Naive thymus-derived CD8-positive, alpha-beta T cell (primary cell): ENCODE results near the gene RHBDF1. TPM values are rescaled to one million over a fixed set of nuclear protein-coding genes. Genes with fewer than 3 reads are reported as not detected.
A peak's percentile ranks its signal among the peaks of the same experiment; 100 is the strongest.

Experiments used
- ATAC-seq, 2 donors: fragments of 150-1000 bp; cut with Tn5 transposase in 1 of 2; sonication (Bioruptor Pico), chemical (Tn5 transposase) in 1 of 2; 1 replicate in 1 of 2; 2 replicates in 1 of 2; pipeline ENCODE4 v1.10.0; 2021; ENCODE audit warnings: mild to moderate bottlenecking in 2 of 2, moderate library complexity in 2 of 2
- POLR2A ChIA-PET: fragments of 350-600 bp; sonication (Branson Sonifier 250); formaldehyde crosslinking; loops from one replicate; lab custom pipeline; 2021; ENCODE audit warnings: antibody characterized with exemption; lab: Charles Lee
- DNase-seq, 10 donors: peaks; one replicate each; pipeline versions ENCODE4 v3.0.0 to v3.0.0-alpha.2; 2020 to 2022
- H3K27ac Mint-ChIP-seq, 10 donors: one replicate each; pipeline ENCODE4 v1.8.0; 2020 to 2022; ENCODE audit warnings: mild to moderate bottlenecking in 10 of 10, mixed read lengths in 10 of 10, moderate library complexity in 4 of 10, inconsistent platforms in 1 of 10
- H3K27me3 Mint-ChIP-seq, 5 donors: one replicate each; pipeline ENCODE4 v1.8.0; 2021 to 2022; ENCODE audit warnings: mixed read lengths in 5 of 5
- H3K36me3 Mint-ChIP-seq, 3 donors: one replicate each; pipeline ENCODE4 v1.8.0; 2020 to 2022; ENCODE audit warnings: mixed read lengths in 3 of 3, mild to moderate bottlenecking in 2 of 3, inconsistent platforms in 1 of 3
- H3K4me1 Mint-ChIP-seq, 4 donors: one replicate each; pipeline ENCODE4 v1.8.0; 2021 to 2022; ENCODE audit warnings: mixed read lengths in 4 of 4
- H3K4me3 Mint-ChIP-seq, 10 donors: one replicate each; pipeline ENCODE4 v1.8.0; 2020 to 2022; ENCODE audit warnings: mild to moderate bottlenecking in 10 of 10, mixed read lengths in 10 of 10, moderate library complexity in 6 of 10, inconsistent platforms in 1 of 10
- H3K9me3 Mint-ChIP-seq, 9 donors: one replicate each; pipeline ENCODE4 v1.8.0; 2020 to 2022; ENCODE audit warnings: mixed read lengths in 9 of 9, mild to moderate bottlenecking in 3 of 9, inconsistent platforms in 1 of 9, moderate library complexity in 1 of 9
- polyA plus RNA-seq, 3 donors: library from polyadenylated mRNA; unstranded; fragments of 300-500 nt; fragmentation: Illumina TruSeq; gene quantifications; one replicate each; pipeline ENCODE4 v1.2.3, GENCODE V29; 2021
- total RNA-seq, 8 experiments: library from RNA in 2 of 8; stranded (reverse) in 2 of 8; gene quantifications; one replicate each; pipeline ENCODE4 v1.2.3 and lab custom pipeline; 2021 to 2026

The RHBDF1 gene
- total and polyA plus RNA-seq, 5 experiments from 2014 or later = 0.50 TPM; not detected in 4

DNA sequence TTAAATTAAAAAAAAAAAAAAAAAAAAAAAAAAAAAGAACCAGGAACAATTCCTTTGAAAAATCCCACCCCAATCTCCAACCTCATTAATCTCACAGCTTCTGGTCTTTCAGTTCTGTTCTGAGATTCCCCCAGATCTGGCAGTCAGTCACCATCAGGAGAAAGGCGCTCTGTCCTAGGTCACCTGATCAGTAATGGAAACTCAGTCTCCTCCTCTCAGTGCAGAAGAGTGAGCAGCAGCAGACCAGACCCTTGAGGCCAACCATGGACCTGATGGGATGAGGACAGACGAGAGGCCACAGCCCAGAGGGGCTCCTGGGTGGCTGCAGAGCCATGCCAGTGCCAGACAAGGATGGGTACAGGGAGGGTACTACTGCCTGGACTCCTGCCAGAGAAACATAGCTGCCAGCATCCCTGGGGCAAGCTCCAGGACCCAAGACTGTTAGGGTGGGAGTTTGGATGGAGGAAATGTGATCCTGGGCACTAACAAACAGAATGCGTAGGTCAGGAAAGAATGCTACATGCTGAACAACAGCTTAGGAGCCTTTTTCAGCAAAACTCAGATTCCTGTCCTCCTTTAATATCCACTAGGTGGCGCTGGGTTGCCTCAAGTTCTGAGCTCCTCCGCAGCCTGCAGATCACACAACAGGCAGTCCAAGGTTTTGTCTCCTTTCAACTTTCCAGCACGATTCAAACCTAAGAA lies 34.3 kb upstream of the RHBDF1 start:
- DNase-seq = peak in 9 of 10 donors; percentile 15 to 75 (median 54)
- no peaks in the 10 kb centered on the region for H3K9me3 Mint-ChIP-seq
- H3K36me3 Mint-ChIP-seq = peaks cover 0 to 57% (median 9%) of the 10 kb centered on the region in 3 donors

DNA sequence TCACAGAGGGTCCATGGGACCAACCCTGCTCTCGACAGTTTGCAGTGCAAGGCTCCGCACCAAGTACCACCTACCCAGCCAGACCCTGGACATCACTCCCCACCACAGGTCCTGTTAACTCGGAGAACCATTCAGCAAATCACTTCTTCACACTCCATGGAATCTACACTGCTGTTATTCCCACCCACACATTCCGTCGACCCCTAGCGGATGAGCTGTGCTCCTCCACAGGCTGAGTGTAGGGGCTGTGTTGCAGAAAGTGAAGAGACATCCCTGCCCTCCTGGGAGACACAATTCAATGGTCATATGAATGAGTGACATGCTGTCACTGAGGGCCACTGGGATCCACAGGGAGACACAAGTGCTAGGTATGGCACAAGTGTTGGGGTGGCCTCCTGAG lies 33.1 kb upstream of the RHBDF1 start:
- H3K4me3 Mint-ChIP-seq = no peak overlapping the region
- H3K4me1 Mint-ChIP-seq = peaks cover 0 to 7% (median 2%) of the 10 kb centered on the region in 4 donors
- H3K27me3 Mint-ChIP-seq = no peaks in the 10 kb centered on the region
- POLR2A ChIA-PET = no interaction called here
- peaks cover 0 to 54% (median 9%) of the 10 kb centered on the region in 3 donors for H3K36me3 Mint-ChIP-seq
- no peaks in the 10 kb centered on the region for H3K9me3 Mint-ChIP-seq
- no peak for DNase-seq
- H3K27ac Mint-ChIP-seq = no peak overlapping the region
- no peak for ATAC-seq

More for the DNA sequence above, 34.3 kb upstream of the RHBDF1 start:
- H3K4me1 Mint-ChIP-seq = peaks cover 0 to 4% (median 2%) of the 10 kb centered on the region in 4 donors
- H3K27me3 Mint-ChIP-seq = no peaks in the 10 kb centered on the region
- no peak overlapping the region for H3K4me3 Mint-ChIP-seq
- POLR2A ChIA-PET = interaction anchor here (0.5 to 1.1 kb wide), 6 partner anchors 11 to 257 kb away, joined by 3 to 5 read pairs (median 4); no protein-coding TSS in a partner anchor
- peak; percentile 77 to 91 for ATAC-seq
- H3K27ac Mint-ChIP-seq = no peak overlapping the region

DNA sequence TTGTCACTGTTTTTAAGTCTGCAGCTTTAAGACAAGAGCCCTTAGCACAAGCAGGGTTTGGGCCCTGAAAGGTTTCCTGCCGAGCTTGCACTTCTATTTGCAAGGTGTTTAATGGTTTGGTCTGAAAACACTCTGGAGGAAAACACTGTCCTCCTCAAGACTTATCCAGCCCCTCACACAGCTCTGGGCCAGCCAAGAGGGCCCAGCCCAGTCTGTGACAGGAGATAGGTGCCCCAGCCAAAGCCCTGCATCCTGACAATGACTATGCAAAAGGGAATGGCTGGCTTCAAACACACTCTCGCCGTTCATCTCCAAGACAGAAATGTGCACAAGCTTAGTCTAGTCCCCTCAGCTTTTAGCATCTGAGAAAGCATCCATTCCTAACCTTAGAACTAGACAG lies 32.5 kb upstream of the RHBDF1 start:
- H3K27ac Mint-ChIP-seq = no peak overlapping the region
- H3K4me3 Mint-ChIP-seq = no peak overlapping the region
- H3K4me1 Mint-ChIP-seq = peaks cover 0 to 7% (median 2%) of the 10 kb centered on the region in 4 donors
- H3K27me3 Mint-ChIP-seq = no peaks in the 10 kb centered on the region
- no peaks in the 10 kb centered on the region for H3K9me3 Mint-ChIP-seq
- no peak for DNase-seq
- ATAC-seq = no peak
- peaks cover 0 to 53% (median 10%) of the 10 kb centered on the region in 3 donors for H3K36me3 Mint-ChIP-seq
- POLR2A ChIA-PET = no interaction called here

GRCh38 chr16:104355-104754 lies 31.9 kb upstream of the RHBDF1 start:
- Mint-ChIP-seq H3K27ac (no peak overlapping the region), H3K4me1 (peaks cover 0 to 7% (median 2%) of the 10 kb centered on the region in 4 donors), H3K4me3 (no peak overlapping the region), H3K9me3 (no peaks in the 10 kb centered on the region), H3K36me3 (peaks cover 0 to 51% (median 6%) of the 10 kb centered on the region in 3 donors), H3K27me3 (no peaks in the 10 kb centered on the region)
- ATAC-seq (no peak), DNase-seq (no peak)
- POLR2A ChIA-PET = no interaction called here

DNA sequence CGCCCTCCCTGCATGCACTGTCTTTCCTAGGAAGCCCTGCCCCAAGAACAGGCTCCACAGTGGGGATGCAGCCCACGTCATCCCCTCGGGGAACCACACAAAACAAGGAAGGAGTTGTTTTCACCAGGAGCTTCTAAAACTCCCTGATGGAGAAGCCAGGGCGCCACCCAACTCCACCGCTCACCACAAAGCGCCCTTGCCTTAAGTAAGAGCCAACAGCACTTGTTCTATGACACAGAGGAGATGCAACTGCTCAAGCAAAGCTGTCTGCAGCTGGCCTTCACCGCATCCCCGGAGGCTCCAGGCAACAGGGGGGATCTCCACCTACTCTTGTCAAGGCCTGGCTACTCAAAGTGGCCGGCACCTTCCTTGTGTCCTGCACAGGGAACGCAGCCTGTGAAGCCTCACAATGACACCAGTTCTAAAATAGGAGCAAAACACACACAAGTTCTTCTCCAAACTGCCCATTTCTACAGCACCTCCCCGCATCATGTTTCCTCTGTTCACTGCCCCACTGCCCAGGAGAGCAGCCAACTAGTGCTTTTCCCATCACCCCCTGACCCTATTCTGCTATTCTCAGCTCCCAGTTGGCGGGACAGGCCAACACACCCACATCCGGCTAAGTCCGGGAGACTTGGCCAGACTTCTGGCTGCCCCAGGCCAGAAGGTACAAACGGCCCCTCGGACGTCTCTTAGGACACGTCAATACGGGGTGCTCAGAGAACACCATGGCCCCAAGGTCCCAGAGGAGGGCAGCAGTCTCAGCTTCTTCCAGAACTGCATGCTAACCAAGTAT lies 29.8 kb upstream of the RHBDF1 start:
- POLR2A ChIA-PET = interaction anchor here (0.8 to 1.1 kb wide), 2 partner anchors 80 to 222 kb away, joined by 3 read pairs; no protein-coding TSS in a partner anchor
- DNase-seq (no peak), ATAC-seq (no peak)
- Mint-ChIP-seq H3K4me3 (no peak overlapping the region), H3K27ac (peak overlapping the region in 2 of 10 donors; percentile 31 to 90), H3K4me1 (peaks cover 3 to 7% (median 7%) of the 10 kb centered on the region in 4 donors), H3K27me3 (no peaks in the 10 kb centered on the region), H3K9me3 (no peaks in the 10 kb centered on the region), H3K36me3 (peaks cover 0 to 48% (median 4%) of the 10 kb centered on the region in 3 donors)

- ATAC-seq = no peak
- Mint-ChIP-seq H3K4me1 (peaks cover 7 to 12% (median 8%) of the 10 kb centered on the region in 4 donors), H3K27me3 (no peaks in the 10 kb centered on the region), H3K36me3 (peaks cover 0 to 47% (median 2%) of the 10 kb centered on the region in 3 donors), H3K4me3 (no peak overlapping the region), H3K9me3 (no peaks in the 10 kb centered on the region), H3K27ac (peak overlapping the region in 2 of 10 donors; percentile 13 to 90)
- POLR2A ChIA-PET = interaction anchor here (1.1 kb wide), 1 partner anchor 81 kb away, joined by 3 read pairs; no protein-coding TSS in a partner anchor
- DNase-seq = no peak
Measured at GRCh38 chr16:101586-101985, 29.2 kb upstream of the RHBDF1 start.

DNA sequence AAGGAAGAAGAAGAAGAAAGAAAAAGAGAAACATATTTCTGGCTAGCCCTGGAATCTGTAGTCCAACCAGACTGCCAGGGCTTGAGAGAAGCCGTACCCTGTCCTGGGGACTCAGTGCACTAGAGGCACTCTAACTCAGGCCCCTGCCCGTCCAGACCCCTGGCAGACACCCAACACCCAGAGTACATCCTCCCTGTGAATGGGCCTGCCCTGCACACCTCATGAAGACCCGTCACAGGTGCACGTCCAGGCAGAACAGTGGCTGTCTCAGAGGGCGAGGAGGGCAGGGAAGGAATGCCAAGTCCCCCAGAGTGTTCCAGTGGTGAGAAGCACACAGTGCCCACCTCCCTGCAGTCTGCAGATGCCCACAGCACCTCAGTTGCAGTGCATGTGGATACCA lies 28.6 kb upstream of the RHBDF1 start:
- DNase-seq (no peak), ATAC-seq (no peak)
- H3K27ac Mint-ChIP-seq = peak overlapping the region in 3 of 10 donors; percentile 13 to 90 (median 24)
- POLR2A ChIA-PET = no interaction called here
- H3K4me3 Mint-ChIP-seq = no peak overlapping the region
- no peaks in the 10 kb centered on the region for H3K9me3 Mint-ChIP-seq
- no peaks in the 10 kb centered on the region for H3K27me3 Mint-ChIP-seq
- H3K4me1 Mint-ChIP-seq = peaks cover 7 to 12% (median 8%) of the 10 kb centered on the region in 4 donors
- H3K36me3 Mint-ChIP-seq = peaks cover 0 to 46% (median 2%) of the 10 kb centered on the region in 3 donors

DNA sequence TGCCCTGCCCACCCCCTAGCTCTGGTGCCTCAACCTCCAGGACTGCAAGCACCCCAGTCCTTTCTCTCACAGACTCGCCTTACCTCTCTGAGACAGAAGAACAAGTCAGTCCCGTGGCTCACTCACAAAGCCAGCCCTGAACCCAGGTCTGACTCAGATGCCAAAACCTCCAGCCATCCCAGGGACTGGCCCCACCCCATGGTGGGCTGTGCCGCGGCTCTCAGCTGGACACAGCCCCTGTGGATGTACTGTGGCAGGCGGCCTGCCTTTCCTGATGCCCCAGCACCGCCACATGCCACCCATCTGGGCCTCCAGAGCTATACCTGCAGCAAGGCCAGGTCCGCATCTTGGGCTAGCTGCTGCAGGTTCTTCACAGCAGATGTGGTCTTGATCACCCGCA lies 25.4 kb upstream of the RHBDF1 start:
- H3K4me1 Mint-ChIP-seq = peaks cover 7 to 12% (median 8%) of the 10 kb centered on the region in 4 donors
- H3K27ac Mint-ChIP-seq = peak overlapping the region in 1 of 10 donors; percentile 75
- no peaks in the 10 kb centered on the region for H3K27me3 Mint-ChIP-seq
- ATAC-seq = no peak
- H3K36me3 Mint-ChIP-seq = peaks cover 0 to 35% (median 2%) of the 10 kb centered on the region in 3 donors
- no peaks in the 10 kb centered on the region for H3K9me3 Mint-ChIP-seq
- no peak for DNase-seq
- no peak overlapping the region for H3K4me3 Mint-ChIP-seq
- POLR2A ChIA-PET = interaction anchor here (2.7 kb wide), 1 partner anchor 32 kb away, joined by 18 read pairs; no protein-coding TSS in a partner anchor

- ATAC-seq = peak; percentile 99
- H3K27ac Mint-ChIP-seq = peak overlapping the region in 2 of 10 donors; percentile 11 to 75
- POLR2A ChIA-PET = interaction anchor here (0.6 to 2.7 kb wide), 4 partner anchors 12 to 40 kb away, joined by 3 to 18 read pairs (median 7); no protein-coding TSS in a partner anchor
Measured at GRCh38 chr16:96935-97381, 24.5 kb upstream of the RHBDF1 start.

DNA sequence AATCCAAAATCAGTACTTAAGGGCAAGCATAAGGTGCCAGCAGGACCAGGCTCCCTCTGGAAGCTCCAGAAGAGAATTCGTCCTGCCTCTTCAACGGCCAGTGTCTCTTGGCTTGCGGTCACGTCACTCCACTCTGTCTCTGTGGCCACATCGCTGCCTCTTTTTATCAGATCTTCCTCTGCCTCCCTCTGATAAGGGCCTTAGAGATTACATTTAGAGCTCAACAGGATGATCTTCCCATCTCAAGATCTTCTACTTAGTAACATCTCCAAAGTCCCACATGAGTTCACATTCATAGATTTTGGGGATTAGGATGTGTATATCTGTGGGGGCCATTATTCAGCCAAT lies 22.5 kb upstream of the RHBDF1 start:
- Mint-ChIP-seq H3K9me3 (no peaks in the 10 kb centered on the region), H3K27ac (peak overlapping the region in 1 of 10 donors; percentile 39), H3K36me3 (peaks cover 0 to 23% (median 0%) of the 10 kb centered on the region in 3 donors), H3K4me1 (peaks cover 2 to 12% (median 8%) of the 10 kb centered on the region in 4 donors), H3K27me3 (no peaks in the 10 kb centered on the region), H3K4me3 (no peak overlapping the region)
- ATAC-seq (no peak), DNase-seq (no peak)
- POLR2A ChIA-PET = interaction anchor here (2.5 to 2.8 kb wide), 2 partner anchors 10 to 30 kb away, joined by 10 read pairs; no protein-coding TSS in a partner anchor

More at GRCh38 chr16:96935-97381, 24.5 kb upstream of the RHBDF1 start:
- peaks cover 7 to 12% (median 8%) of the 10 kb centered on the region in 4 donors for H3K4me1 Mint-ChIP-seq
- H3K9me3 Mint-ChIP-seq = no peaks in the 10 kb centered on the region
- H3K4me3 Mint-ChIP-seq = no peak overlapping the region
- no peaks in the 10 kb centered on the region for H3K27me3 Mint-ChIP-seq
- peak; percentile 85 to 93 (median 90) for DNase-seq
- peaks cover 0 to 30% (median 2%) of the 10 kb centered on the region in 3 donors for H3K36me3 Mint-ChIP-seq

- POLR2A ChIA-PET = interaction anchor here (0.7 to 1.5 kb wide), 2 partner anchors 8 to 25 kb away, joined by 4 to 6 read pairs; no protein-coding TSS in a partner anchor
- Mint-ChIP-seq H3K36me3 (peaks cover 0 to 21% (median 2%) of the 10 kb centered on the region in 3 donors), H3K4me1 (peaks cover 2 to 9% (median 7%) of the 10 kb centered on the region in 4 donors), H3K4me3 (no peak overlapping the region), H3K27ac (peak overlapping the region in 1 of 10 donors; percentile 77), H3K27me3 (no peaks in the 10 kb centered on the region), H3K9me3 (no peaks in the 10 kb centered on the region)
- DNase-seq (no peak), ATAC-seq (no peak)
Measured at GRCh38 chr16:92431-93339, 20.3 kb upstream of the RHBDF1 start.
